Activated T-helper 17 cell treated with anti-CD3 and anti-CD28 coated beads, Interleukin-2, amount 50 U/mL, for 72 hours (primary cell): ENCODE results near the gene ABL1. TPM values are rescaled to one million over a fixed set of nuclear protein-coding genes. Genes with fewer than 3 reads are reported as not detected.
"Not testable (repeated sequence)": the region's sequence is repeated elsewhere in the genome, so short reads cannot be mapped to it uniquely, and the experiment has no call there.

Source experiments
- ATAC-seq: fragments of 150-1000 bp; cut with Tn5 transposase; replicated peaks from 2 replicates; pipeline ENCODE4 v1.10.0; 2021; ENCODE audit warnings: mild to moderate bottlenecking, moderate library complexity
- H3K27ac Mint-ChIP-seq: one replicate; pipeline ENCODE4 v1.8.0; 2022; ENCODE audit warnings: mixed read lengths
- H3K27me3 Mint-ChIP-seq: one replicate; pipeline ENCODE4 v1.8.0; 2022; ENCODE audit warnings: mixed read lengths
- H3K36me3 Mint-ChIP-seq: one replicate; pipeline ENCODE4 v1.8.0; 2022; ENCODE audit warnings: low read depth, mild to moderate bottlenecking, mixed read lengths
- H3K4me1 Mint-ChIP-seq: one replicate; pipeline ENCODE4 v1.8.0; 2022; ENCODE audit warnings: mixed read lengths
- H3K4me3 Mint-ChIP-seq: one replicate; pipeline ENCODE4 v1.8.0; 2022; ENCODE audit warnings: mild to moderate bottlenecking, mixed read lengths
- H3K9me3 Mint-ChIP-seq: one replicate; pipeline ENCODE4 v1.8.0; 2022; ENCODE audit warnings: mixed read lengths
- total RNA-seq, 2 donors: library from RNA; stranded (reverse); gene quantifications; one replicate each; pipeline ENCODE4 v1.2.3, GENCODE V29; 2022

Gene ABL1
- total RNA-seq, 2 donors from 2014 or later, result 19.5 to 35.9 TPM

DNA sequence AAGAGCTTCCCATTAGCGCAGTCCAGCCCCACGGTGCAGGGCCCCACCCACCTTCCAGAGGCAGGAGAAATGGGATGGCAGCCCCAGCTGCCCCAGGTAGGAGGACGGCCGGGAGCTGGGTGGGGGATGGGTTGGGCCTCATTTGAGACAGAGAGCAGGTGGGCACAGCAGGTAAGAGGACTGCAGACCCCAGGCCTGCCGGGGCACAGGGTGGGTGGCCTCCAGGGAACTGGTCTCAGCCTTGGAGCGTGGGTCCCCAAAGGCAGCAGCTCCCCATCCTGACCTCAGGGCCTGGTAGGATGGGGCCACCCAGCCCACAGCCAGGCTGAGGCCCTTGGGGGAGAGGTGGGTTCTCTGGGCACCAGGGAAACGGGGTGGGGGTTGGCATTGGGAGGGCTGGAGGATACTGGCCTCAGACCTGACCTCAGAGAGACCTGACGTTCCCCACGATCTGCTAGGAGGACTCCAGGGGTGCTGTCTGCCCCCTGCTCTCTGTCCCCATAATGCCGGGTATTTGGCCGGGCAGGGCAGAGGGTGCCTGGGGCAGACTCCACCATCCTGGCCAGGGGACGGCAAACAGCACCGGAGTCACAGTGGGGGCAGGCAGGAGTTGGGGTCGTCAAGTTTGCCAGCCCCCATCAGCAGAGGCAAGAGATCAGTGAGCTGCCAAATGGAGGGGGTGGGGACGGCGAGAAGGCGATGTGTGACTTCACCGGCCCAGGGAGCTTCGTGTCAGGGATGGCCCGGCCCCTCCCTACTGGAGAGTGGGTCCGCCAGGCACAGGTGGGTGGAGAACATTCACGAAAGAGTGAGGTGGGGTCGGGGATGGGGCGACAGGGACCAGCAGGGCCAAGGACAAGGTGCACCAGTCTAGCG is 68.4 kb downstream of the ABL1 start:
- H3K9me3 Mint-ChIP-seq, result no peaks in the 10 kb centered on the region
- H3K4me1 Mint-ChIP-seq, result no peaks in the 10 kb centered on the region
- no peak overlapping the region for H3K27ac Mint-ChIP-seq
- ATAC-seq, result no peak
- H3K27me3 Mint-ChIP-seq, result peaks cover 4% of the 10 kb centered on the region
- H3K36me3 Mint-ChIP-seq, result no peaks in the 10 kb centered on the region
- H3K4me3 Mint-ChIP-seq, result no peak overlapping the region

DNA sequence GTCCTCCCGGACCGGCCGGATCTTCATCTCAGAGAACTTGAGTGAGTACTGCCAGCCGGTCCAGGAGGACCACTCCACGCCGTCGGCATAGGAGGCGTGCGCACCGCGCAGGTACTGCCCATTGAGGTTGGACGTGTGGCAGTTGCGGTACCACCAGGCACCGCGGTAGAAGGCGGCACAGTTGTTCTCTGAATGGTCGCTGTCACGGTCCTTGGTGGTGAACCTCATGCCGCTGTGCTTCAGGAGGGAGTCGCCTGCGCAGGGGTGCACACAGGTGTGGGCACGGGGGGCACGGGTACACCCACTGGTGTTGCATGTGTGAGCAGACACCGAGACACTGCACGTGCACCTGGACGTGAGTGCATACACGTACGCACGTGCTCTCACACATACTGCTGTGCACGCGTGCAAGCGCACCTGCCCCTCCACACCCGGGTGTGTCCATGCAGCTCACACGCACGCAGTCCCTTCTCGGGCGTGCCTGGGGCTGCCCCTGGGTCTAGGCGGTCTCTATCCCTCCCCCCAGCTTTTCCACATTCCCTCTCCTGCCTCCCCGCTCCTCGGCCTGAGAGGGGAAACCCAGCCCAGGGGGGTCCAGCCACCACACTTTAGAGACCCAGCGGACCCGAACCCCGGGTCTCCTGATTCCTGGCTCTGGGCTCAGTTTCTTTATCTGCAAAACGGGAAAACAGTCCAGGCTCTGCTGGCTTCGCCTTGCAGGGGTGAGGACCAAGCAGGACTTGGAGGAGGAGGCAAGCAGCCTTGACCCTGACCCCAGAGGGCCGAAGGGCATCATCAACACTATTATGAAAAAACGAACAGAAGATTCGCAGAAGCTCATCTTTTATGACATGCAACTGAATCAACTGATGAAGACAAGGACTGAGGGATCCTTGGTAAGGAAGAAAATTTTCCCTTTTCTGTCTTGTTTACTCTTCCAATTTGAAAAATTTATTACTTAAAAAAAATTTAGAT is 69.3 kb downstream of the ABL1 start:
- no peaks in the 10 kb centered on the region for H3K9me3 Mint-ChIP-seq
- ATAC-seq, result no peak
- H3K36me3 Mint-ChIP-seq, result no peaks in the 10 kb centered on the region
- no peaks in the 10 kb centered on the region for H3K4me1 Mint-ChIP-seq
- H3K27ac Mint-ChIP-seq, result no peak overlapping the region
- H3K4me3 Mint-ChIP-seq, result no peak overlapping the region
- peaks cover 4% of the 10 kb centered on the region for H3K27me3 Mint-ChIP-seq

DNA sequence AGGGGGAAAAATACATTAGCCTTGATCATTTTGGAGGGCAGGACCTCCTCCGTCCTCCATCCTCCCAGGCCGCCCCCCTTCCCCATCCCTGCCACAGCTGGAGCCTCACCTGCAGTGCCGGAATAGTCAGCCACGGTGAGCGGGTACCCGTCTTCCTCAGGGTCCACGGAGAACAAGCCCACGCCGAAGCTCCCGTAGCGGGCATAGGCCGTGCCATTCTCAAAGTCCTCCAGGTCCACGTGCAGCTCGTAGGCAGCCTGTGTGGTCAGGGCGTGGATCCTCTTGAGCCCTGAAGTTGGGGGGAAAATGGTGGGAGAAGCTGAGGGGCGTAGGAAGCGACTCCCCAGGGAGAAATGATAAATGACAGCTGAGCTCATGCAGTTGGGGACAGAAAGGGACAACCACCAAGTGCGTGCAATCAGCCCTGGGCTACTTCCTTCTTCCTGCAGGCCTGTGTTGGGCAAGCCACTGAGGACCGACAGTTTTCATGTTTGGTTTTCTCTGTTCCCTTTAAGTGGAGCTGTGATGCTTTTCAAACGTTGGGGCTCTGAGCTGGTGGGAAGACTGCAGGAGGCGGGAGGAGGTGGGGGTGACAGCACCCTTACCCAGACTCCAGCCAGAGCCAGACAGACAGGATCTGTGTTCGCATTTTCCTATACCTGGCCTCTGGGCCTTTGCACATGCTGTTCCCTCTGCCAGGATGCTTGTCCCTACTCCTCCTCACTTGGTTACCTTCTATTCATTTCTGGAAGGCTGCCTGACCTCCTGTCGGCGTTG is 70.3 kb downstream of the ABL1 start:
- H3K9me3 Mint-ChIP-seq, result no peaks in the 10 kb centered on the region

DNA sequence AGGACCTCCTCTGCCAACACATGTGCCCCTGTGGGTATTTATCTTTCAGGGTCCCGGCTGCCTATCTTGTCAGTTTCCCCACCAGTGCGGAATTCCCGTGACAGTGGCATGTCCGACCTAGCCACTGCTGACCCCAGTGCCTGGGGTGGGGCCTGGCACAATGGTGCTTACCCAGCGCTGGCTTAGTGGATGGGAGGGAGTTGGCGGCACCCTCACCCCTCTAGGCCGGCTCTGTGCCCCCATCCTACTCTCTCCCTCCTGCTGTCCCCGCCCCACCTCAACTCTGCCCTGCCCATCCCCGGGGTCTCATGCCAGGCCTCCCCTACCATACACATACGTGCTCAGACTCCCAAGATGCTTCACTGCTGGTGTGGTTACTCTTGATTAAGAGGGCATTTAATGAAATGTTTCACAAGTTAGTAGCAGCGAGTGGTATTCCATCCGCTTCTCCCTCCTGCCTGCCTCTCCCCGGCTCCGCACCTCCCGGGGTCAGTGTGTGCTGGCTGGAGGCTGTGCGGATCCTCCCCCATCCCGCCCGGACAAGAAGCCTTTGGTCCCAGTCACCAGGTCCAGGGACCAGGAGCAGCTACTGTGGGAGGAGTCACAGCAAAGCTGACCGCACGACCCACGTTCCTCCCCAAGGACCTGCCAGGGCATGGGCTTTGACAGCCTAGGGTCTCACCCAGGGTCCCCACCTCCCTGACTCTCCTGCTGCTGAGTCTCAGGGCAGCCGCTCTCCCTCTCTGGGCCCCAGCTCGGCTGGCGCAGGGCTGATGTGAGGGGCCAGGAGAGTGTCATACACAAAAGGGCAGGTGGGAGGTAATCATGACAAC is 71.1 kb downstream of the ABL1 start:
- no peaks in the 10 kb centered on the region for H3K4me1 Mint-ChIP-seq
- H3K9me3 Mint-ChIP-seq, result no peaks in the 10 kb centered on the region
- H3K4me3 Mint-ChIP-seq, result no peak overlapping the region
- H3K36me3 Mint-ChIP-seq, result no peaks in the 10 kb centered on the region
- peaks cover 4% of the 10 kb centered on the region for H3K27me3 Mint-ChIP-seq
- H3K27ac Mint-ChIP-seq, result no peak overlapping the region
- no peak for ATAC-seq

More for the DNA sequence above, 70.3 kb downstream of the ABL1 start:
- Mint-ChIP-seq H3K4me1 (no peaks in the 10 kb centered on the region), H3K27me3 (peaks cover 4% of the 10 kb centered on the region), H3K4me3 (no peak overlapping the region), H3K27ac (no peak overlapping the region), H3K36me3 (no peaks in the 10 kb centered on the region)
- ATAC-seq, result no peak

DNA sequence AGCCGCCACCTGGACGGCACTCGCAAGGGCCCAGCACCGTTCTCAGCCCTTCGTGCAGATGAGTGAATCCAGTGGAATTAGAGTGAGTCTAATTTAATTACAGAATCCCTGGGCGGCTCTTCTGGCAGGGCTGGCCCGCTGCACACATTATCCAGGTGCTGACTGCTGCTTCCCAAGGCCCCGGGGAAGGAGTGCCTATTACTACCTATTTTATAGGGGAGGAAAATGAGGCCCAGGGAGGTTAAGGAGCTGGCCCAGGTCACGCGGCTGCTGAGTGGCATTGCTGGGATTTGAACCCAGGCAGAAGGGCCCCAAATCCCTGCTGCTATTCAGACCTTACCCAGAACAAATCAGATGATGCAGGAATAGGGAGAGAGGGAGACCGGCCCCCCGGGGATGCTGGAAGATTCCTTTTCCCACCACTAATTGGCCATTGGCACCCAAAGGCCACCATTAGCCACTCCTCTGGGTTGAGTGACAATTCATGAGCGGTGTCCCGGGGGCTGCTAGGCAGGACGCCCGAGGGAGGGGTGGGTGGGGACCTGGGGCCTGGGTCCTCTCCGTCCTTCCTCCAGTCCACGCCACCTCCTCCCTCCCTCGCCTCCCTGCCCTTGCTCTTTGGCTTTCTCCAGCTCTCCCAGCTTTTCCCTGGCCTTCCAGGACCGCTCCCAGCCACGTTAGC is 71.8 kb downstream of the ABL1 start:
- Mint-ChIP-seq H3K9me3 (no peaks in the 10 kb centered on the region), H3K27ac (no peak overlapping the region)
- no peak for ATAC-seq

DNA sequence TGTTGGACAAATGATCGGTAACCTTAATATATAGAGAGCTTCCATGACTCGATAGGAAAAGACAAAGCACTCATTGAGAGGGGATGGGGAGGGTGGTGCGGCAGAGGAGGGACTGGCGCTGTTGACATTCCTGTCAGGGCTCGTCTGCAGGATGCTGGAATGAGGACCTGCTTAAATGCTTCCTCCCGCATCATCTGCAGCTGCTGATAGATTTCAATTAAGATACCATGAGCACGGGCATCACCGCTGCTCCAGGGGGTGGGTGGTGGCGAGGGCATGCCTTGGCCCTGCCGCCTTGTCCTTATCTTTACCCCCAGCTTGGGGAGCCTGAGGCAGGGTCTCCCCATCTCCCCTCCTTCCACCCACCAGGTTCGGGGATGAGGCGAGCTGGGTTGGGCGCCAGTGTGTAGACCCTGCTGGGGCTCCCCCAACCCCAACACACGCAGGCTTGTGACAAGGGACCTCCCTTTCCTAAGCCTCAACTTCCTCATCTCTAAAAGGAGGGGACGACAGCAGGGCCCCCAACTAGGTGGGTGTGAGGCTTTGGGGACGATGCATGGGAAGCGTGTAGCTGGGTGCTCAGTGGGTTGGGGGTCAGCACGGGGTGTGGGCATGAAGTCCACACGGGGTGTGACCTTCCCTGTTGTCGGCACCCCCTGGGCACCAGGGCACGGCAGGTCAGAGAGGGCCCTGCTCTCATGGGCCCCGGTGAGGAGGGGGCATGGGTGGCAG is 73.3 kb downstream of the ABL1 start:
- Mint-ChIP-seq H3K9me3 (no peaks in the 10 kb centered on the region), H3K36me3 (no peaks in the 10 kb centered on the region), H3K27ac (no peak overlapping the region), H3K27me3 (peaks cover 4% of the 10 kb centered on the region), H3K4me1 (no peaks in the 10 kb centered on the region), H3K4me3 (no peak overlapping the region)
- ATAC-seq, result no peak

More for the DNA sequence above, 71.8 kb downstream of the ABL1 start:
- Mint-ChIP-seq H3K4me1 (no peaks in the 10 kb centered on the region), H3K27me3 (peaks cover 4% of the 10 kb centered on the region), H3K36me3 (no peaks in the 10 kb centered on the region), H3K4me3 (no peak overlapping the region)

DNA sequence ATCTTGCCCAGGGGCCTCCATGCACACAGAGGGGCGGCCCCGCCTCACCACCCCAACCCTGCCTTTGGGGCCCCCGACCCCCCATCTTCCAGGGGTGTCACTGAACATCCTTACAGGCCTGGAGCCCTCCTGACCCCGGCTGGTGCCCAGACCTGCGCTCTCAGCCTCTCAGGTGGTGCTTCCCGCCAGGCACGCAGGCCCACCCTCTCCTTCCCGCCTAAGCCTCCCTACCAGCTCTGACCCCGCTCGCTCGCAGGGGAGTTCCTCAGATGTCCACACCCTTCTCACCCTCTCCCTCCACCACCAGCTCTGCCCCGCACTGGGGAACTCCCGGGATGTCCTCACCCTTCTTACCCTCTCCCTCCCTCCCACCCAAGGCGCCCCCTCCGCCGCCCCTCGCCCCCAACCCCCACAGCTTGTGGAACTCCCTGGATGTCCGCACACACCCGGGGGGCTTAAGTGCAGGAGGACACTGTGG is 73.9 kb downstream of the ABL1 start:
- H3K4me3 Mint-ChIP-seq, result no peak overlapping the region
- no peak for ATAC-seq
- H3K4me1 Mint-ChIP-seq, result no peaks in the 10 kb centered on the region
- H3K27ac Mint-ChIP-seq, result no peak overlapping the region
- no peaks in the 10 kb centered on the region for H3K9me3 Mint-ChIP-seq
- no peaks in the 10 kb centered on the region for H3K36me3 Mint-ChIP-seq
- peaks cover 4% of the 10 kb centered on the region for H3K27me3 Mint-ChIP-seq

DNA sequence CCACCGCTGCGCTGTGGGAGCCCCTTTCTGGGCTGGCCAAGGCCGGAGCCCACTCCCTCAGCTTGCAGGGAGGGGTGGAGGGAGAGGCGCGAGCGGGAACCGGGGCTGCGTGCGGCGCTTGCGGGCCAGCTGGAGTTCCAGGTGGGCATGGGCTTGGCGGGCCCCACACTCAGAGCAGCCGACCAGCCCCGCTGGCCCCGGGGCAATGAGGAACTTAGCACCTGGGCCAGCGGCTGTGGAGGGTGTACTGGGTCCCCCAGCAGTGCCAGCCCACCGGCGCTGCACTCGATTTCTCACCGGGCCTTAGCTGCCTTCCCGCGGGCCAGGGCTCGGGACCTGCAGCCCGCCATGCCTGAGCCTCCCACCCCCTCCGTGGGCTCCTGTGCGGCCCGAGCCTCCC is 75.0 kb downstream of the ABL1 start:
- not testable (repeated sequence) for H3K36me3 Mint-ChIP-seq, ATAC-seq, H3K9me3 Mint-ChIP-seq

DNA sequence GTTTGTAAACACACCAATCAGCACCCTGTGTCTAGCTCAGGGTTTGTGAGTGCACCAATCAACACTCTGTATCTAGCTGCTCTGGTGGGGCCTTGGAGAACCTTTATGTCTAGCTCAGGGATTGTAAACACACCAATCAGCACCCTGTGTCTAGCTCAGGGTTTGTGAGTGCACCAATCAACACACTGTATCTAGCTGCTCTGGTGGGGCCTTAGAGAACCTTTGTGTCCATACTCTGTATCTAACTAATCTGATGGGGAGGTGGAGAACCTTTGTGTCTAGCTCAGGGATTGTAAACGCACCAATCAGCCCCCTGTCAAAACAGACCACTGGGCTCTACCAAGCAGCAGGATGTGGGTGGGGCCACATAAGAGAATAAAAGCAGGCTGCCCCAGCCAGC is 75.6 kb downstream of the ABL1 start:
- not testable (repeated sequence) for ATAC-seq, H3K4me1 Mint-ChIP-seq, H3K27me3 Mint-ChIP-seq, H3K27ac Mint-ChIP-seq, H3K4me3 Mint-ChIP-seq, H3K9me3 Mint-ChIP-seq, H3K36me3 Mint-ChIP-seq

More for the DNA sequence above, 75.0 kb downstream of the ABL1 start:
- H3K4me1 Mint-ChIP-seq, H3K4me3 Mint-ChIP-seq, H3K27me3 Mint-ChIP-seq, H3K27ac Mint-ChIP-seq: not testable (repeated sequence)

DNA sequence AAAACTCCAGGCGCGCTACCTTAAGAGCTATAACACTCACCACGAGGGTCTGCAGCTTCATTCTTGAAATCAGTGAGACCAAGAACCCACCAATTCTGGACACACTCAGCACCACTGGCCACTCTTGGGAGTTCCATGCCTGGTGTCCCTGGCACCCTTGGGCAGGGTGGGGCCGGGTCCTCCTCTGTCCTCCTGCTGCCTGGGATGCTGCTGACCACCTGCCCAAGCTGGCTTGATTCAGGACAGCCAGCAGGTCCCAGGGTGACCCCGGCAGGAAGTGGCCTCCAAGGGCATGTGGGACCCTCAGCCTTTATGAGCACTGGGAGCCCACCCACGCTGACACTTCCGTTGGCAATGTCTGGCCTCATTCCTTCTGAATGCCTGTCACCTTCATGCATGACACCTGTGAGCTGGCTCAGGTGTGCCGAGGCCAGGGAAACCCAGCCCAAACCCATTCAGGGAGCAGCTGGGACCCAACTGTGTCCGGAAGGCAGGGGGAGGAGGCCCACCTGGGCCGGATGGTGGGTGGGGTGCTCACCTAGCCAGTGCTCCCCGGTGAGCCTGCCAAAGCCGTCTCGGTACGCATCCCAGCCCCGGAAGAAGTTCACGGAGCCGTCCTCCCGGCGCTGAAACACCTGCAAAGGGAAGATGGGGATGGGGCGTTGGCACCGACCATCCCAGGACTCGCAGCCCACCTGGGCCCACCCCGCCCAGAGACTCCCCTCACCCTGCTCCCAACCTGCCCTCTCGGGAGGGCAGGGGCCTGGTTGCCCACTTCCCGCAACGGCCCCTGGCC is 76.4 kb downstream of the ABL1 start:
- Mint-ChIP-seq H3K4me1 (no peaks in the 10 kb centered on the region), H3K27me3 (peaks cover 4% of the 10 kb centered on the region), H3K27ac (no peak overlapping the region), H3K9me3 (no peaks in the 10 kb centered on the region), H3K4me3 (no peak overlapping the region), H3K36me3 (no peaks in the 10 kb centered on the region)
- ATAC-seq, result no peak

DNA sequence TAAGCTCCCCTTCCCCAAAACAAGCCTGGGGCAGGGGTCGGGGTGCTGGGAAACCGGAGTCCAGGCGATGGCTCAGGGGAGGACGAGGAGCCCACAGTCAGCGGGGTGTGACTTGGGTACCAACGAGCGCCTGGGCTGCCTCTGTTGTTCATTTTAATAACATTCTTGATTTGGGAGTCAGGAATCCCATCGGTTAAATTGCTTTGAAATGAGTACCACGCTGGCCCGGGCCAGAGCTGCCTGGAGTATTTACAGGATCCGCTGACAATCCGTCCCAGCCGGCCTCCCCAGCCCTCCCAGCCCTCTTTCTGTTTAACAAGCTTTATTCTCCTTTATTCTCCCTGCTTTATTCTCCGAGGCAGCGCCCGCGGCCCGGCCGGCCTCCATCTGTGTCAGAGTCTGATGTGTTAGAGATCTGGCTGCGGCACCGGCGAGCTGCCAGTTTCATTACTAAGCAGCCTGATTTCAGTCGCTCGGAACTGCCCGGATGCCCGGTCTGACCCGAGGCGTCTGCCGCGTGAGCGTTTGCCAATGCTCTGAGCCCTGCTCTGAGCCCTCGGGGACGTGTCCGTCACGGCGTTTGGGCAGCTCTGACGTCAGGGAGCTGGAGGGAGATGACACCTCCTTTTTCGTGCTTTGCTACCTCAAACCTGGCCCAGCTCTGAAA is 78.0 kb downstream of the ABL1 start:
- H3K9me3 Mint-ChIP-seq, result no peaks in the 10 kb centered on the region
- no peaks in the 10 kb centered on the region for H3K4me1 Mint-ChIP-seq
- no peak overlapping the region for H3K27ac Mint-ChIP-seq
- no peak overlapping the region for H3K4me3 Mint-ChIP-seq
- ATAC-seq, result no peak
- no peaks in the 10 kb centered on the region for H3K36me3 Mint-ChIP-seq
- peaks cover under 1% of the 10 kb centered on the region for H3K27me3 Mint-ChIP-seq
